Progenitor cell of endocrine pancreas (in vitro differentiated cells): ENCODE results near the gene GPR137B. TPM values are rescaled to one million over a fixed set of nuclear protein-coding genes. Genes with fewer than 3 reads are reported as not detected.

Experiments
- DNase-seq: peaks from one replicate; pipeline ENCODE4 v3.0.0; 2021; ENCODE audit warnings: low spot score; ENCODE audit not compliant: unreplicated experiment
- H3K27ac Mint-ChIP-seq: 2 replicates; pipeline ENCODE4 v1.8.0; 2021; ENCODE audit warnings: mild to moderate bottlenecking, moderate library complexity, mixed read lengths
- H3K27me3 Mint-ChIP-seq: 2 replicates; pipeline ENCODE4 v1.8.0; 2021; ENCODE audit warnings: mixed read lengths
- H3K36me3 Mint-ChIP-seq: 2 replicates; pipeline ENCODE4 v1.8.0; 2022; ENCODE audit warnings: mixed read lengths; ENCODE audit not compliant: insufficient read depth
- H3K4me1 Mint-ChIP-seq: 2 replicates; pipeline ENCODE4 v1.8.0; 2021; ENCODE audit warnings: low read depth, mixed read lengths
- H3K4me3 Mint-ChIP-seq: 2 replicates; pipeline ENCODE4 v1.8.0; 2021; ENCODE audit warnings: low read depth, mild to moderate bottlenecking, moderate library complexity, mixed read lengths
- H3K9me3 Mint-ChIP-seq: 2 replicates; pipeline ENCODE4 v1.8.0; 2021; ENCODE audit warnings: low read depth, mixed read lengths
- total RNA-seq: library from RNA; stranded (reverse); gene quantifications from 2 replicates; pipeline ENCODE4 v1.2.1, GENCODE V29; 2021
- TF ChIP-seq, protein P1 (sequence below): fragments of 200-600 bp; sonication (generic); IDR thresholded peaks from one replicate; pipeline ENCODE4 v1.5.0; 2021; ENCODE audit warnings: antibody characterized with exemption, mild to moderate bottlenecking; ENCODE audit not compliant: unreplicated experiment

The GPR137B gene
- total RNA-seq, 1 donor from 2014 or later, result 6.9 TPM

DNA sequence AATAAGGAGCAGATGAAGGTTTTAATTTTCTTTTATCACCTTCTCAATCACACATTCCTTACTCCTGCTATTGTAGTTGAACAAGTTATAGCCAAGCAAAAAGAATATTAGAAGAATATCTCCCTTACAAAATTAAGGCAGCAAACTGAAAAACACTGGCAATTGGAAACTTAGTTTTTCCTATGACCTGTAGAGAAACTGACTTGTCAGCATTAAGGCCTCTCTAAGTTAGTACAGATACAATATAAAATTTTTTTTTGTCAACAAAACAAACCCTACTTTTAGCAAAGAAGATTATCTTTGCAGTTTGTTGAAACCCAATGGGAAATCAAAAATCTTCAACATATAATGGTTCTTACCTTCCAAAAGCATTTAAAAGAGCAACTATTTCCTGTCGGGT is 78.1 kb downstream of the GPR137B start:
- Mint-ChIP-seq H3K27me3 (no peaks in the 10 kb centered on the region), H3K27ac (no peak overlapping the region), H3K36me3 (no peaks in the 10 kb centered on the region), H3K4me3 (no peak overlapping the region), H3K4me1 (no peaks in the 10 kb centered on the region), H3K9me3 (no peaks in the 10 kb centered on the region)
- TF ChIP-seq, protein P1, sequence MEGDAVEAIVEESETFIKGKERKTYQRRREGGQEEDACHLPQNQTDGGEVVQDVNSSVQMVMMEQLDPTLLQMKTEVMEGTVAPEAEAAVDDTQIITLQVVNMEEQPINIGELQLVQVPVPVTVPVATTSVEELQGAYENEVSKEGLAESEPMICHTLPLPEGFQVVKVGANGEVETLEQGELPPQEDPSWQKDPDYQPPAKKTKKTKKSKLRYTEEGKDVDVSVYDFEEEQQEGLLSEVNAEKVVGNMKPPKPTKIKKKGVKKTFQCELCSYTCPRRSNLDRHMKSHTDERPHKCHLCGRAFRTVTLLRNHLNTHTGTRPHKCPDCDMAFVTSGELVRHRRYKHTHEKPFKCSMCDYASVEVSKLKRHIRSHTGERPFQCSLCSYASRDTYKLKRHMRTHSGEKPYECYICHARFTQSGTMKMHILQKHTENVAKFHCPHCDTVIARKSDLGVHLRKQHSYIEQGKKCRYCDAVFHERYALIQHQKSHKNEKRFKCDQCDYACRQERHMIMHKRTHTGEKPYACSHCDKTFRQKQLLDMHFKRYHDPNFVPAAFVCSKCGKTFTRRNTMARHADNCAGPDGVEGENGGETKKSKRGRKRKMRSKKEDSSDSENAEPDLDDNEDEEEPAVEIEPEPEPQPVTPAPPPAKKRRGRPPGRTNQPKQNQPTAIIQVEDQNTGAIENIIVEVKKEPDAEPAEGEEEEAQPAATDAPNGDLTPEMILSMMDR, result no peak
- DNase-seq, result no peak

DNA sequence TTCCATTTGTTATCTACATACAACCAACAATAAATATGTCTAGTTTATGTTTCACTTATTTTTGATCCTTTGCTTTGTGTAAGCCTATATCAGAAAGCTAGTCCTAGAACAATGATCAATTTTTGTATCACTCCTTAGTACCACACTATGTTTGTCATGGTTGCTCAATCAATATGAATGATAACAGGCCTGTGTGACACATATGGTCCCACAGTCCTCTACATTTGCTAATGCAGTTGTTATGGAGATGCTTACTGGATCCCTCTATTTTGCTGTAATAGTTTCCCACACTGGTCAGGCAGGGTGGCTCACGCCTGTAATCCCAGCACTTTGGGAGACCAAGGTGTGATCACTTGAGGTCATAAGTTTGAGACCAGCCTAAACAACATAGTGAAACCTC is 80.3 kb downstream of the GPR137B start:
- no peaks in the 10 kb centered on the region for H3K27me3 Mint-ChIP-seq
- H3K4me3 Mint-ChIP-seq, result no peak overlapping the region
- H3K27ac Mint-ChIP-seq, result no peak overlapping the region
- DNase-seq, result no peak
- H3K4me1 Mint-ChIP-seq, result no peaks in the 10 kb centered on the region
- H3K9me3 Mint-ChIP-seq, result no peaks in the 10 kb centered on the region
- no peaks in the 10 kb centered on the region for H3K36me3 Mint-ChIP-seq
- TF ChIP-seq, protein P1, result no peak

DNA sequence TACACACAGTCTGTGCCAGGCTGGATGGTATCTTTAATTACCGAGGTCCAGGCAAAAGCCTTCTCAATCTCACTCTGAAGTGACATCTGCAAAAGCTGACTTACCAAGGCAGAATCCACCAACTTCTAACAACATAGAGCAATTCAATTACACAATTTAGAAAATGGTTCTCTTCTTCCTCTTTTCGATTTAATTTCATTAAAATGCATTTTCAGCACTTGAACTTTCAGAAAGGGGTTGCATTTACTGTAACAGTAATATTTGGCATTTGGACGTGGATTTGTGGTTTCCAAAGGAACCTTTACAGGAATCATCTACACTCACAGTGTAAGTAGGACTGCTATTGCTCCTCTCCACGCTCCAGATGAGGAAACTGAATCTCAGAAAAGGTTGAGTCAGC is 86.1 kb downstream of the GPR137B start:
- no peak for DNase-seq
- TF ChIP-seq, protein P1, result no peak
- Mint-ChIP-seq H3K4me1 (no peaks in the 10 kb centered on the region), H3K9me3 (no peaks in the 10 kb centered on the region), H3K27me3 (no peaks in the 10 kb centered on the region), H3K4me3 (no peak overlapping the region), H3K36me3 (no peaks in the 10 kb centered on the region), H3K27ac (no peak overlapping the region)

DNA sequence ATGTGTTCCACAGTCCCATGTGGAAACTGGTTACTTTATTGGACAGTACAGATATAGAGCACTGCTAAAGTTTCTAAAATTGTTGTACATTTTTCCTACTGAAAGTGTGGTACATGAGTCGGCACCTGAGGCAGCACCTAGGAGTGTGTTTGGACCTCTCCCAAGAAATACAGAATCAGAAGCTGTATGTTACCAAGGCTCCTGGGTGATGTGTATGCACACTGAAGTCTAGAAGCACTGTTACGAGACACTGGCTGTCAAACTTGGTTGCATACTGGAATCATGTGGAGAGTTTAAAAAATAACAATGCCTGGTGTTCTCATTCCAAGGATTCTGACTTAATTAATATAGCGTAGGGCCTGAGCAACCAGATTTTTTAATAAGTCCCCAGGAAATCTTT is 92.8 kb downstream of the GPR137B start:
- H3K4me3 Mint-ChIP-seq, result no peak overlapping the region

DNA sequence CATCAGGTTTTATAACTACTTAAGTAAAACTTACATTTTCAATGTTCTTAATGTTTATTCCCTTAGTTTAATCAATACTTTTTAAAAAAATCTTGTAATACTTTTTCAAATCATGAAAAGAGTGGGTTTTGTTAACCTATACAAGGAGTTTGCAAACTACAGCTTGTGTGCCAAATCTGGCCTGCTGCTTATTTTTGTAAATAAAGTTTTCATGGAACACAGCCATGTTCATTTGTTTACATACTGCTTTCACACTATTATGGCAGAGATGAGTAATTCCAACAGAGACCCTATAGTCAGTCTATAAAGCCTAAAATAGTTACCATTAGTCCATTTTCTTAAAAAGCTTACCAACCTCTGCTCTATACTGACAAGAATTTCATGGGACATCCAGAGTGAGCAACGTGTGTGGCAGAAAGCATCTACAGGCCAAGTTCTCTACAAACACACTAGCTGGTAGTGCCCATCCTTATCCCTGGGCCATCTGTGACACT is 96.8 kb downstream of the GPR137B start:
- Mint-ChIP-seq H3K4me1 (no peaks in the 10 kb centered on the region), H3K27me3 (no peaks in the 10 kb centered on the region), H3K27ac (no peak overlapping the region), H3K9me3 (no peaks in the 10 kb centered on the region), H3K4me3 (no peak overlapping the region), H3K36me3 (no peaks in the 10 kb centered on the region)
- TF ChIP-seq, protein P1, result no peak
- no peak for DNase-seq

More for the DNA sequence above, 92.8 kb downstream of the GPR137B start:
- Mint-ChIP-seq H3K27me3 (no peaks in the 10 kb centered on the region), H3K27ac (no peak overlapping the region), H3K4me1 (no peaks in the 10 kb centered on the region), H3K36me3 (no peaks in the 10 kb centered on the region), H3K9me3 (no peaks in the 10 kb centered on the region)
- TF ChIP-seq, protein P1, result no peak
- no peak for DNase-seq
